NCI-H226 (cell line): ENCODE data around the gene MCM8.

Experiments used
- DNase-seq: peaks from one replicate; pipeline ENCODE4 v3.0.0-alpha.2; 2015

MCM8 gene

GRCh38 chr20:6045566-6045965 is 95.1 kb downstream of the MCM8 start:
- no peak for DNase-seq

- DNase-seq: no peak
Observed at GRCh38 chr20:6046432-6046831, 96.0 kb downstream of the MCM8 start.

GRCh38 chr20:6048391-6048790 is 97.9 kb downstream of the MCM8 start:
- no peak for DNase-seq
